Adrenal gland (tissue), 12 donors: ENCODE measurements around the gene KPNA6. TPM values are rescaled to one million over a fixed set of nuclear protein-coding genes. Genes with fewer than 3 reads are reported as not detected.

Experiments used
- DNase-seq, 7 donors: peaks; one replicate each; pipeline ENCODE4 v3.0.0-alpha.2; 2019 to 2020
- H3K27ac ChIP-seq, 5 donors: fragments of 200-600 bp; sonication (generic) in 4 of 5; 1 replicate in 3 of 5; 2 replicates in 2 of 5; pipeline versions ENCODE4 v1.5.1 to v1.8.0; 2016 to 2020; ENCODE audit warnings: mild to moderate bottlenecking in 1 of 5
- H3K27me3 ChIP-seq: fragments of 200-600 bp; 2 replicates; pipeline ENCODE4 v1.8.0; 2021
- H3K36me3 ChIP-seq, 2 donors: fragments of 200-600 bp; replicated peaks in 1 of 2; 1 replicate in 1 of 2; 2 replicates in 1 of 2; pipeline versions ENCODE4 v1.5.1 to v1.8.0; 2018 to 2022
- H3K4me1 ChIP-seq, 2 donors: fragments of 200-600 bp; replicated peaks in 1 of 2; 1 replicate in 1 of 2; 2 replicates in 1 of 2; pipeline versions ENCODE4 v1.5.1 to v1.8.0; 2018 to 2021
- H3K4me3 ChIP-seq, 4 donors: fragments of 200-600 bp; sonication (generic) in 3 of 4; one replicate each; pipeline ENCODE4 v1.5.1; 2016 to 2018
- H3K9me3 ChIP-seq, 3 donors: fragments of 200-600 bp; sonication (generic) in 1 of 3; replicated peaks in 1 of 3; 1 replicate in 2 of 3; 2 replicates in 1 of 3; pipeline versions ENCODE4 v1.5.1 to v1.8.0; 2016 to 2021
- CTCF ChIP-seq, 6 experiments: fragments of 450-650 bp in 4 of 6; fragments of 200-600 bp in 2 of 6; sonication (generic) in 1 of 6; IDR thresholded peaks; 1 replicate in 5 of 6; 2 replicates in 1 of 6; pipeline versions ENCODE4 v1.5.1 to v1.8.0; 2016 to 2021; ENCODE audit warnings: antibody characterized with exemption in 6 of 6, mild to moderate bottlenecking in 2 of 6, moderate library complexity in 1 of 6
- POLR2A ChIP-seq, 2 donors: fragments of 450-650 bp; IDR thresholded peaks; one replicate each; pipeline ENCODE4 v1.6.1; 2017; ENCODE audit warnings: antibody characterized with exemption in 2 of 2, mild to moderate bottlenecking in 2 of 2, moderate library complexity in 1 of 2
- WGBS, 4 donors: extraction: QIAGEN DNeasy Blood & Tissue Kit in 2 of 4; methylation state at CpG; one replicate each; pipeline versions ENCODE4 v1.1.5 to v1.1.7; 2013 to 2017; 5-methylcytosine and 5-hydroxymethylcytosine counted together
- intact Hi-C, 2 donors: fragments of 100-400 bp; cut with DNase I; formaldehyde crosslinking; loops; one replicate each; pipeline versions ENCODE4 v1.14.1 to v1.15.0; 2022 to 2023
- polyA plus RNA-seq, 3 donors: library from polyadenylated mRNA; stranded (reverse); fragments of 200-250 nt in 2 of 3; fragments of 350-450 nt in 1 of 3; fragmentation: Illumina TruSeq in 1 of 3; extraction: RNeasy Lipid Tissue Mini Kit (QIAGEN cat#74804) in 1 of 3; gene quantifications; one replicate each; pipeline ENCODE4 v1.2.3, GENCODE V29; 2013 to 2014
- total RNA-seq, 9 donors: library from RNA; depleted of rRNA in 4 of 9; stranded (reverse); fragments of >200 nt in 4 of 9; fragments of 120-200 nt in 1 of 9; fragmentation: NEBNext Ultra II Directional in 1 of 9; extraction: Animal tissue kit (Norgen Biotek cat#: 25700) in 1 of 9; gene quantifications; one replicate each; pipeline versions ENCODE4 v1.1.0 to v1.2.4, GENCODE V29; 2013 to 2023
- donor health status: healthy with polysubstance abuse.
- donor health status: Bipolar disorder and iron deficiency.
- donor health status: DM: yes; HTN: yes; CAD: no.
- donor health status: DM: no; HTN: no; CAD: no.
- donor health status: DM: no; HTN: no; CAD: no.
- donor health status: DM: yes; HTN: yes; CAD: no.

KPNA6 gene
- total and polyA plus RNA-seq, 12 donors = 9.3 to 86.6 (median 51.0) TPM

- DNase-seq = no peak
- Histone ChIP-seq H3K27ac (no peak overlapping the region), H3K9me3 (no peaks in the 10 kb centered on the region), H3K36me3 (peaks cover 0 to 36% of the 10 kb centered on the region in 2 donors), H3K4me3 (no peak overlapping the region), H3K4me1 (no peaks in the 10 kb centered on the region), H3K27me3 (no peaks in the 10 kb centered on the region)
- no peak for TF ChIP-seq POLR2A (IDR thresholded peaks at IDR 0.05)
- no peak for TF ChIP-seq CTCF (IDR thresholded peaks at IDR 0.05)
- 86 to 91% (median 88%) methylated on average over 9 of the region's 9 CpGs for WGBS, 4 donors
- intact Hi-C loops = no loop called here
Measured at GRCh38 chr1:32100807-32101708, 6.8 kb upstream of the KPNA6 start.

- no peak for DNase-seq
- Histone ChIP-seq H3K27me3 (no peaks in the 10 kb centered on the region), H3K9me3 (no peaks in the 10 kb centered on the region), H3K36me3 (peaks cover 0 to 20% of the 10 kb centered on the region in 2 donors), H3K27ac (no peak overlapping the region), H3K4me3 (no peak overlapping the region), H3K4me1 (peaks cover 4 to 5% of the 10 kb centered on the region in 2 donors)
- intact Hi-C loops = no loop called here
- 72 to 85% (median 82%) methylated on average over 4 of the region's 4 CpGs for WGBS, 4 donors
- TF ChIP-seq POLR2A (IDR thresholded peaks at IDR 0.05) (no peak), CTCF (IDR thresholded peaks at IDR 0.05) (no peak)
Measured at GRCh38 chr1:32104127-32104526, 3.7 kb upstream of the KPNA6 start.

- H3K36me3 ChIP-seq = peaks cover 0 to 8% of the 10 kb centered on the region in 2 donors
- H3K27ac ChIP-seq = no peak overlapping the region
- no peak overlapping the region for H3K4me3 ChIP-seq
- TF ChIP-seq CTCF (IDR thresholded peaks at IDR 0.05) = no peak
- H3K9me3 ChIP-seq = no peaks in the 10 kb centered on the region
- WGBS, 4 donors = 85 to 92% (median 91%) methylated on average over 1 of the region's 1 CpG
- H3K27me3 ChIP-seq = no peaks in the 10 kb centered on the region
- H3K4me1 ChIP-seq = peaks cover 14 to 16% of the 10 kb centered on the region in 2 donors
- intact Hi-C loops = no loop called here
- no peak for DNase-seq
Measured at GRCh38 chr1:32105338-32105737, 2.5 kb upstream of the KPNA6 start.

GRCh38 chr1:32106663-32107275, 1.1 kb upstream of the KPNA6 start:
- peaks cover 18 to 30% of the 10 kb centered on the region in 2 donors for H3K4me1 ChIP-seq
- TF ChIP-seq CTCF (IDR thresholded peaks at IDR 0.05) (no peak), POLR2A (IDR thresholded peaks at IDR 0.05) (no peak)
- H3K4me3 ChIP-seq = no peak overlapping the region
- intact Hi-C loops = no loop called here
- H3K27ac ChIP-seq = no peak overlapping the region
- peaks cover 0 to 6% of the 10 kb centered on the region in 2 donors for H3K36me3 ChIP-seq
- H3K27me3 ChIP-seq = no peaks in the 10 kb centered on the region
- DNase-seq = no peak
- WGBS, 4 donors = 72 to 79% (median 76%) methylated on average over 9 of the region's 9 CpGs
- no peaks in the 10 kb centered on the region for H3K9me3 ChIP-seq
